ENCODE measurements around the gene PLEKHA7.
"Not testable (repeated sequence)": the region's sequence is repeated elsewhere in the genome, so short reads cannot be mapped to it uniquely, and the experiment has no call there.

PLEKHA7 gene

DNA sequence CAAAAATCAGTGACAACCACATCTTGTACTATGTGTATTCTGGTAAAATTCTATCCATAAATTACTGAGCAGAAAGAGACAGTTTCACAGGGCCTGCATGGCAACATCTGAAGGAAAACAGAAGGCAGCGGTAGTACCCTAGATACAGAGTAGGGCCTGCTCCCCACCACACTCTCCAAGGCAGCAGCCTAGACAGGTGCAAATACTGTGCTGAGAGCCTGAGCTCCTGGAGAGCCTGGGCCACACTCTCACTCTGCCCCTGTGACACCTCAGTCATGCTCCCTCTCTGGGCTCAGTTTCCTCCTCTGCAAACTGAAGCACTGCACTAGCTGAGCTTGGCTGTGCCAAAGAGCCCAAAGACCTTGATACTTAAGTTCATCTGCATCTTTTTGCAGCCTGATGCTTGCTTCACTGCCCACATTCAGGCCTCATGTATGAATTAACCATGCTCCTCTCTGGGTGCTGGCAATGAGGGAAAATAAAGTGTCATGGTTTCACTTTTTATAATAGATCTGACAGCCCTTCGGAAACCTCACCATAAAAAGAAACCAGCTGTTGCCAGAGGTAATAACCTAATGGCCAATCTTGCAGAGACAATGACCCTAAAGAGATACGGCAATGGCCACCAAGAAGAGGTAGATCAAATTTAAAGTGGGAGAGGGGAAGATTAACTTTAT is 104.7 kb downstream of the PLEKHA7 start:
- Histone ChIP-seq H3K27me3 (no peaks in the 10 kb centered on the region), H3K4me3 (no peak overlapping the region), H3K27ac (no peak overlapping the region), H3K4me1 (peaks cover 0 to 17% (median 8%) of the 10 kb centered on the region in 4 donors), H3K9me3 (no peaks in the 10 kb centered on the region), H3K36me3 (no peaks in the 10 kb centered on the region)
- no peak for DNase-seq
- no peak for TF ChIP-seq CTCF (IDR thresholded peaks at IDR 0.05)
- intact Hi-C loops (cut with DNase I; ENCODE audit: low total_unique reads), result no loop called here

- no peak for TF ChIP-seq CTCF (IDR thresholded peaks at IDR 0.05)
- intact Hi-C loops (cut with DNase I; ENCODE audit: low total_unique reads), result no loop called here
- Histone ChIP-seq H3K27me3 (no peaks in the 10 kb centered on the region), H3K36me3 (no peaks in the 10 kb centered on the region), H3K4me3 (no peak overlapping the region), H3K4me1 (no peaks in the 10 kb centered on the region), H3K27ac (no peak overlapping the region), H3K9me3 (no peaks in the 10 kb centered on the region)
- DNase-seq, result no peak
Measured at GRCh38 chr11:16905375-16905774, 108.8 kb downstream of the PLEKHA7 start.

- intact Hi-C loops (cut with DNase I; ENCODE audit: low total_unique reads); DNase-seq; H3K27me3 ChIP-seq; H3K4me3 ChIP-seq; H3K4me1 ChIP-seq; H3K9me3 ChIP-seq; H3K36me3 ChIP-seq; H3K27ac ChIP-seq: not testable (repeated sequence)
Measured at GRCh38 chr11:16904761-16905160, 109.5 kb downstream of the PLEKHA7 start.

DNA sequence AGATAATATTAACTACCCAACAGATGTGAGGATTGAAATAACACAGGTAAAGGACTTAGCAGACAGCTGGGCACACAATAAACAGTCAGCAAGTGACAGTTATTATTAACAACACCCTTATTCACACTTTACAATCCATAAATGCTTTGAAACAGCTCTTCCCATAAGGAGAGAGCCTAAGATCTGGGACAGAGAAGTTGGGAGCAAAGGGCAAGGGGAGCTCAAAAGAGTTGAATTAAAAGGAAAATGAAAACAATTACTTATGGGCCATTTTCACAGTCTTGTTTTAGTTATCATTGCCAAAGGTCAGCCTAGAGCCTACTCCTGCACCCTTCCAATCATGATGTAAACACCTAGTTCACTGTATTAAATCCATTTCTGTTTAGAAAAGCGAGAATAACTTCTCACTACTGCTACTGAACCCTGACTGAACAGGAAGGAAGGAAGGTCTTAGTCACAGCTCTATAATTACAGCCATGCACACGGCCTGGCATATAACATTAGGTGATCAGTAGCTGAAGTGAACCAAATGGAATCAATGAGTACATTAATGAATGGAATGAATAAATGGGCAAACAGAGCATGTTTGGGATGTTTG is 111.3 kb downstream of the PLEKHA7 start:
- intact Hi-C loops (cut with DNase I; ENCODE audit: low total_unique reads), result no loop called here
- TF ChIP-seq CTCF (IDR thresholded peaks at IDR 0.05), result no peak
- Histone ChIP-seq H3K36me3 (no peaks in the 10 kb centered on the region), H3K4me3 (no peak overlapping the region), H3K4me1 (peaks cover 0 to 2% (median 0%) of the 10 kb centered on the region in 4 donors), H3K27me3 (no peaks in the 10 kb centered on the region), H3K9me3 (no peaks in the 10 kb centered on the region), H3K27ac (no peak overlapping the region)
- no peak for DNase-seq

DNA sequence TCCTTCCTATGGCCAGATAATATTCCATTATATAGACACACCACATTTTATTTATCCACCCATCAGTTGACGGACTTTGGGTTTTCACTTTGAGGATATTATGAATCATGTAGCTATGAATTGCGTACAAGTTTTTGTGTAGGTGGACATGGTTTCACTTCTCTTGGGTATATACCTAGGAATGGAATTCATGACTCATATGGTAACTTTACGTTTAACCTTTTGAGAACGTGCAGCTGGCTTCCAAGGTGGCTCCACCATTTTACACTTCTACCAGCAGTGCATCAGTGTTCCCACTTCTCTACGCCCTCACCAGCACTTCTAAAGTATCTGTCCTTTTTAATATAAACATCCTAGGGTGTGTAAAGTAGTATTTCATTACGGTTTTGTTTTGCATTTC is 112.0 kb downstream of the PLEKHA7 start:
- DNase-seq, result no peak
- Histone ChIP-seq H3K27me3 (no peaks in the 10 kb centered on the region), H3K27ac (no peak overlapping the region), H3K36me3 (no peaks in the 10 kb centered on the region), H3K4me1 (peaks cover 0 to 8% (median 3%) of the 10 kb centered on the region in 4 donors), H3K4me3 (no peak overlapping the region), H3K9me3 (no peaks in the 10 kb centered on the region)
- intact Hi-C loops (cut with DNase I; ENCODE audit: low total_unique reads), result no loop called here
- no peak for TF ChIP-seq CTCF (IDR thresholded peaks at IDR 0.05)

- intact Hi-C loops (cut with DNase I; ENCODE audit: low total_unique reads), result no loop called here
- Histone ChIP-seq H3K27me3 (no peaks in the 10 kb centered on the region), H3K4me1 (peaks cover 0 to 8% (median 4%) of the 10 kb centered on the region in 4 donors), H3K36me3 (no peaks in the 10 kb centered on the region), H3K27ac (no peak overlapping the region), H3K4me3 (no peak overlapping the region), H3K9me3 (no peaks in the 10 kb centered on the region)
- TF ChIP-seq CTCF (IDR thresholded peaks at IDR 0.05), result no peak
- no peak for DNase-seq
Measured at GRCh38 chr11:16900491-16900890, 113.7 kb downstream of the PLEKHA7 start.

All from tibial artery (tissue), 4 donors.